H1 (cell line): ENCODE data around the gene RPS21. TPM values are rescaled to one million over a fixed set of nuclear protein-coding genes. Genes with fewer than 3 reads are reported as not detected.

ENCODE experiments used
- CTCF ChIA-PET: fragments of 300-600 bp; sonication (Branson Sonifier 250); formaldehyde crosslinking; loops from one replicate; lab custom pipeline; 2021; ENCODE audit not compliant: partially characterized antibody; lab: Charles Lee
- POLR2A ChIA-PET: fragments of 300-600 bp; sonication (Branson Sonifier 250); formaldehyde crosslinking; loops from one replicate; lab custom pipeline; 2021; ENCODE audit warnings: inconsistent platforms; ENCODE audit not compliant: partially characterized antibody; lab: Charles Lee
- DNase-seq, 2 experiments: peaks; one replicate each; pipeline versions ENCODE4 v3.0.0 to v3.0.0-alpha.2; 2010 to 2022; ENCODE audit warnings: low spot score in 2 of 2, low read depth in 1 of 2, mixed read lengths in 1 of 2
- FAIRE-seq: peaks from 2 replicates; lab custom pipeline; 2011; peaks lifted over from hg19 to GRCh38; lab: Jason Lieb, UNC
- H2AFZ ChIP-seq: 2 replicates; pipeline ENCODE4 v1.8.1; 2012; ENCODE audit warnings: low read length, inconsistent platforms
- H2AK5ac ChIP-seq: 2 replicates; pipeline ENCODE4 v1.6.1; 2013; ENCODE audit warnings: low read depth, low read length
- H2BK120ac ChIP-seq: replicated peaks from 2 replicates; pipeline ENCODE3; 2013; ENCODE audit warnings: low read depth, low read length, inconsistent platforms
- H2BK12ac ChIP-seq: 2 replicates; pipeline ENCODE4 v1.6.1; 2013; ENCODE audit warnings: low read depth, low read length
- H2BK15ac ChIP-seq: 2 replicates; pipeline ENCODE4 v1.6.1; 2013; ENCODE audit warnings: low read length
- H2BK20ac ChIP-seq: 2 replicates; pipeline ENCODE4 v1.6.1; 2013; ENCODE audit warnings: low read length
- H2BK5ac ChIP-seq: 2 replicates; pipeline ENCODE4 v1.6.1; 2013; ENCODE audit warnings: low read depth, low read length
- H3K14ac ChIP-seq: 2 replicates; pipeline ENCODE4 v1.6.1; 2013; ENCODE audit warnings: inconsistent platforms; ENCODE audit not compliant: insufficient read length
- H3K18ac ChIP-seq: 2 replicates; pipeline ENCODE4 v1.6.1; 2013; ENCODE audit warnings: low read length; ENCODE audit errors: extremely low read depth
- H3K23ac ChIP-seq: 2 replicates; pipeline ENCODE4 v1.6.1; 2013; ENCODE audit warnings: inconsistent platforms; ENCODE audit not compliant: insufficient read length
- H3K23me2 ChIP-seq: 2 replicates; pipeline ENCODE4 v1.6.1; 2013; ENCODE audit warnings: low read depth, low read length
- H3K27ac ChIP-seq: 2 replicates; pipeline ENCODE4 v1.6.1; 2011; ENCODE audit warnings: low read depth, low read length, inconsistent platforms
- H3K27me3 ChIP-seq, 4 experiments: replicated peaks in 1 of 4; 1 replicate in 1 of 4; 2 replicates in 3 of 4; pipeline versions ENCODE4 v1.6.1 to v1.8.1; 2011 to 2013; ENCODE audit warnings: low read length in 3 of 4, mild to moderate bottlenecking in 3 of 4, inconsistent platforms in 2 of 4, mixed read lengths in 2 of 4, moderate library complexity in 1 of 4; ENCODE audit not compliant: control insufficient read depth in 3 of 4, insufficient read depth in 3 of 4; ENCODE audit errors: extremely low read depth in 1 of 4
- H3K36me3 ChIP-seq, 4 experiments: 2 replicates each; pipeline versions ENCODE4 v1.6.1 to v1.8.1; 2011 to 2013; ENCODE audit warnings: mild to moderate bottlenecking in 4 of 4, low read length in 3 of 4, moderate library complexity in 2 of 4, control low read depth in 1 of 4, inconsistent platforms in 1 of 4; ENCODE audit not compliant: insufficient read depth in 4 of 4, control insufficient read depth in 2 of 4
- H3K4ac ChIP-seq: replicated peaks from 2 replicates; pipeline ENCODE3; 2013; ENCODE audit warnings: low read length, low read depth, mixed read lengths, inconsistent platforms; ENCODE audit not compliant: insufficient read length
- H3K4me1 ChIP-seq, 4 experiments: replicated peaks in 1 of 4; 1 replicate in 1 of 4; 2 replicates in 3 of 4; pipeline versions ENCODE4 v1.6.1 to v1.8.1; 2011 to 2013; ENCODE audit warnings: low read length in 3 of 4, inconsistent platforms in 2 of 4, mixed read lengths in 1 of 4; ENCODE audit not compliant: insufficient read depth in 4 of 4, control insufficient read depth in 3 of 4
- H3K4me2 ChIP-seq, 2 experiments: 2 replicates each; pipeline versions ENCODE4 v1.6.1 to v1.8.1; 2011 to 2013; ENCODE audit warnings: low read depth in 2 of 2, low read length in 2 of 2, control low read depth in 1 of 2, inconsistent platforms in 1 of 2, mild to moderate bottlenecking in 1 of 2; ENCODE audit not compliant: insufficient read depth in 1 of 2
- H3K4me3 ChIP-seq, 4 experiments: fragments of 200-600, 300-600 bp in 1 of 4; sonication (generic), shearing (Covaris generic), sonication (Bioruptor Twin) in 1 of 4; 2 replicates each; pipeline versions ENCODE4 v1.5.1 to v1.8.1; 2011 to 2016; ENCODE audit warnings: low read length in 4 of 4, low read depth in 3 of 4, control low read depth in 2 of 4, inconsistent platforms in 2 of 4, mild to moderate bottlenecking in 2 of 4, mixed read lengths in 1 of 4, moderate library complexity in 1 of 4; ENCODE audit not compliant: insufficient read depth in 2 of 4; ENCODE audit errors: extremely low read depth in 1 of 4
- H3K56ac ChIP-seq: replicated peaks from 2 replicates; pipeline ENCODE3; 2013; ENCODE audit warnings: low read depth, mild to moderate bottlenecking, mixed read lengths, low read length, inconsistent platforms; ENCODE audit not compliant: insufficient read length
- H3K79me1 ChIP-seq: 2 replicates; pipeline ENCODE4 v1.6.1; 2013; ENCODE audit warnings: low read depth, low read length, control low read depth
- H3K79me2 ChIP-seq, 2 experiments: 2 replicates each; pipeline versions ENCODE4 v1.6.1 to v1.8.1; 2012 to 2013; ENCODE audit warnings: low read length in 2 of 2, mild to moderate bottlenecking in 2 of 2, inconsistent platforms in 1 of 2; ENCODE audit not compliant: insufficient read depth in 2 of 2, control insufficient read depth in 1 of 2
- H3K9ac ChIP-seq, 4 experiments: replicated peaks in 1 of 4; 1 replicate in 1 of 4; 2 replicates in 3 of 4; pipeline versions ENCODE4 v1.6.1 to v1.8.1; 2011 to 2013; ENCODE audit warnings: low read depth in 3 of 4, low read length in 3 of 4, control low read depth in 2 of 4, mild to moderate bottlenecking in 2 of 4, moderate library complexity in 2 of 4, inconsistent platforms in 1 of 4; ENCODE audit errors: extremely low read depth in 1 of 4
- H3K9me3 ChIP-seq, 2 experiments: 2 replicates each; pipeline versions ENCODE4 v1.6.1 to v1.8.1; 2012 to 2013; ENCODE audit warnings: mild to moderate bottlenecking in 2 of 2, moderate library complexity in 2 of 2, control low read depth in 1 of 2, inconsistent platforms in 1 of 2, low read depth in 1 of 2, low read length in 1 of 2, mixed read lengths in 1 of 2; ENCODE audit not compliant: insufficient read depth in 2 of 2
- H4K20me1 ChIP-seq, 2 experiments: replicated peaks in 1 of 2; 2 replicates each; pipeline versions ENCODE3 to v1.8.1; 2011 to 2013; ENCODE audit warnings: inconsistent platforms in 2 of 2, low read length in 2 of 2, mild to moderate bottlenecking in 1 of 2; ENCODE audit not compliant: insufficient read depth in 2 of 2, control insufficient read depth in 1 of 2
- H4K5ac ChIP-seq: 2 replicates; pipeline ENCODE4 v1.6.1; 2013; ENCODE audit warnings: low read length, low read depth, mixed read lengths, inconsistent platforms; ENCODE audit not compliant: insufficient read length
- H4K8ac ChIP-seq: 2 replicates; pipeline ENCODE4 v1.8.0; 2013; ENCODE audit warnings: mild to moderate bottlenecking, moderate library complexity, low read length, inconsistent platforms; ENCODE audit not compliant: insufficient read depth; ENCODE audit errors: extremely low read depth
- H4K91ac ChIP-seq: replicated peaks from 2 replicates; pipeline ENCODE3; 2013; ENCODE audit warnings: low read length, mixed read lengths, inconsistent platforms; ENCODE audit not compliant: insufficient read length
- CHD1 ChIP-seq: IDR thresholded peaks from 2 replicates; pipeline ENCODE4 v1.6.1; 2012; ENCODE audit warnings: low read depth, low read length, improper control_type of control experiment
- WGBS, 2 experiments: shearing (Covaris generic) in 1 of 2; methylation state at CpG; one replicate each; pipeline versions ENCODE4 v1.1.6 to v1.1.7; 2013 to 2015; ENCODE audit warnings: low lambda C conversion rate in 2 of 2, mixed read lengths in 2 of 2, inconsistent platforms in 1 of 2, low coverage in 1 of 2, missing lambda C conversion rate in 1 of 2; ENCODE audit not compliant: insufficient replicate concordance in 2 of 2, insufficient coverage in 1 of 2, insufficient read length in 1 of 2; ENCODE audit errors: extremely low coverage in 1 of 2, missing lambda C conversion rate in 1 of 2; 5-methylcytosine and 5-hydroxymethylcytosine counted together
- polyA plus RNA-seq, 7 experiments: library from polyadenylated mRNA; depleted of rRNA in 3 of 7; stranded (reverse) in 5 of 7; unstranded in 2 of 7; fragments of >200 nt in 5 of 7; fragments of 200-250 nt in 2 of 7; gene quantifications; 1 replicate in 5 of 7; 2 replicates in 1 of 7; 4 replicates in 1 of 7; pipeline versions ENCODE4 v1.2.1 to v1.2.3, GENCODE V29; 2011 to 2013; ENCODE audit warnings: missing spikeins in 2 of 7, mixed read lengths in 2 of 7
- total RNA-seq: library from RNA; stranded (reverse); fragmentation: NEBNext Ultra II Directional; extraction: Animal tissue kit (Norgen Biotek cat#: 25700); gene quantifications from 2 replicates; pipeline ENCODE4 v1.2.1, GENCODE V29; 2021
- TF ChIP-seq, protein P1 (sequence below), 3 experiments: IDR thresholded peaks; 1 replicate in 2 of 3; 2 replicates in 1 of 3; pipeline versions ENCODE4 v1.5.1 to v1.6.1; 2011; ENCODE audit warnings: low read length in 3 of 3, mild to moderate bottlenecking in 3 of 3, inconsistent platforms in 2 of 3, low read depth in 1 of 3, moderate library complexity in 1 of 3; ENCODE audit not compliant: insufficient read depth in 1 of 3; ENCODE audit errors: control extremely low read depth in 1 of 3

The RPS21 gene
- total and polyA plus RNA-seq, 2 of the 8 experiments (the other 6 are each of a cell fraction or from before 2014, with no cell fraction given): 1,787 to 7,219 TPM

DNA sequence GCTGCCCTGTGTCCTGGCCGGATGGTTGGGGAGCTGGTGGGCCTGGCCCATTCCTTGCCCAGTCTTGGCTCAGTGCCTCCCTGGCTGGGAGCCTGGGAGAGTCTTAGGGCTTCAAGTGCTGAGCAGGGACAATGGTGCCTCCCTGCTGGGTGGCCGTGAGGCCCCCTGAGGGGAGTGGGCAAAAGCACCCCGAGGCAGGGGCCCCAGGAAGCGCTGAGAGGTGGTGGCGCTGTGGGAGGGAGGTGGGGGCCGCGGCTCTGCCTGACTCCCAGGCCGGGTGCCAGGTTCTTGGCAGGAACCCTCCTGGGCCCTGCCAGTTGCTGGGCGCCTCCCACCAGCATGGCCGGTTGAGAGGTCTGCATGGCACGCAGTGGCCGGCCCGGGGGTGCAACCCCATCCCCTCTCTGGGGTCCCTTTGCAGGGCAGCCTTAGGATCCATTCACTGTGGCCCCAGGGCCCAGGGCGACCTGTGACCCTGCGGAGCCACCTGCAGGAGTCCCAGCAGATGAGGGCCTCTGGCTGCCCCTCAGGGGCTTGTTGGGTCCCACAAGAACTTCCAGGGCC, 9.2 kb upstream of the RPS21 start:
- peak overlapping the region; percentile 22 for H4K5ac ChIP-seq
- H3K56ac ChIP-seq: no peak overlapping the region
- ChIA-PET CTCF (interaction anchor here (0.9 to 14.1 kb wide), 6 partner anchors 8 to 286 kb away, joined by 3 to 212 read pairs (median 5); partner anchors contain the start of genes LAMA5 and RPS21), POLR2A (interaction anchor here (0.8 to 10.7 kb wide), 10 partner anchors 9 to 81 kb away, joined by 3 to 213 read pairs (median 4); partner anchors contain the start of genes LAMA5 and RPS21)
- TF ChIP-seq, protein P1, sequence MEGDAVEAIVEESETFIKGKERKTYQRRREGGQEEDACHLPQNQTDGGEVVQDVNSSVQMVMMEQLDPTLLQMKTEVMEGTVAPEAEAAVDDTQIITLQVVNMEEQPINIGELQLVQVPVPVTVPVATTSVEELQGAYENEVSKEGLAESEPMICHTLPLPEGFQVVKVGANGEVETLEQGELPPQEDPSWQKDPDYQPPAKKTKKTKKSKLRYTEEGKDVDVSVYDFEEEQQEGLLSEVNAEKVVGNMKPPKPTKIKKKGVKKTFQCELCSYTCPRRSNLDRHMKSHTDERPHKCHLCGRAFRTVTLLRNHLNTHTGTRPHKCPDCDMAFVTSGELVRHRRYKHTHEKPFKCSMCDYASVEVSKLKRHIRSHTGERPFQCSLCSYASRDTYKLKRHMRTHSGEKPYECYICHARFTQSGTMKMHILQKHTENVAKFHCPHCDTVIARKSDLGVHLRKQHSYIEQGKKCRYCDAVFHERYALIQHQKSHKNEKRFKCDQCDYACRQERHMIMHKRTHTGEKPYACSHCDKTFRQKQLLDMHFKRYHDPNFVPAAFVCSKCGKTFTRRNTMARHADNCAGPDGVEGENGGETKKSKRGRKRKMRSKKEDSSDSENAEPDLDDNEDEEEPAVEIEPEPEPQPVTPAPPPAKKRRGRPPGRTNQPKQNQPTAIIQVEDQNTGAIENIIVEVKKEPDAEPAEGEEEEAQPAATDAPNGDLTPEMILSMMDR (IDR thresholded peaks at IDR 0.05; ENCODE audit: control extremely low read depth in 1 of 3, insufficient read depth in 1 of 3, low read depth in 1 of 3, low read length in 3 of 3): no peak
- no peak for TF ChIP-seq CHD1
- peak overlapping the region; percentile 73 for H4K91ac ChIP-seq
- peak overlapping the region; percentile 31; the same call in 1 of the 2 replicates for H3K27ac ChIP-seq
- H3K27me3 ChIP-seq: no peaks in the 10 kb centered on the region
- no peak overlapping the region for H3K4ac ChIP-seq
- FAIRE-seq (no peak), DNase-seq (no peak)
- peak overlapping the region; percentile 38 for H3K18ac ChIP-seq
- no peaks in the 10 kb centered on the region for H3K9me3 ChIP-seq
- H3K79me1 ChIP-seq: no peaks in the 10 kb centered on the region
- H3K79me2 ChIP-seq: no peaks in the 10 kb centered on the region
- H3K23me2 ChIP-seq: peaks cover 5% of the 10 kb centered on the region; the same call in 1 of the 2 replicates
- no peak overlapping the region for H3K4me2 ChIP-seq
- peak overlapping the region; percentile 18 for H3K14ac ChIP-seq
- H3K9ac ChIP-seq: no peak overlapping the region
- peak overlapping the region; percentile 19; the same call in 1 of the 2 replicates for H2BK15ac ChIP-seq
- H2BK20ac ChIP-seq: 0 out of 2 replicates have a peak overlapping the region, but pooled peaks have one; percentile 40
- H3K36me3 ChIP-seq: peaks cover 0 to 5% (median 2%) of the 10 kb centered on the region in 4 experiments; a peak in 4 of 8 replicates
- peaks cover 0 to 30% (median 28%) of the 10 kb centered on the region in 4 experiments; a peak in 6 of 7 replicates for H3K4me1 ChIP-seq
- 89% methylated on average over 13 of the region's 15 CpGs; no CpG with 5 or more reads in 1 of the 2 experiments for WGBS, 2 experiments
- no peak overlapping the region for H3K4me3 ChIP-seq
- H2BK5ac ChIP-seq: peak overlapping the region; percentile 88; the same call in 1 of the 2 replicates
- peak overlapping the region; percentile 90; the same call in 1 of the 2 replicates for H2BK12ac ChIP-seq
- peak overlapping the region; percentile 95 for H2BK120ac ChIP-seq
- no peak overlapping the region; the same call in 1 of the 2 replicates for H4K8ac ChIP-seq
- peaks cover 0 to 8% of the 10 kb centered on the region in 2 experiments for H4K20me1 ChIP-seq
- no peak overlapping the region for H3K23ac ChIP-seq
- no peak overlapping the region for H2AFZ ChIP-seq
- peak overlapping the region; percentile 75; the same call in 1 of the 2 replicates for H2AK5ac ChIP-seq
